H9 (cell line): ENCODE data around the gene SNORC. TPM values are rescaled to one million over a fixed set of nuclear protein-coding genes. Genes with fewer than 3 reads are reported as not detected.
"Not testable (repeated sequence)": the region's sequence is repeated elsewhere in the genome, so short reads cannot be mapped to it uniquely, and the experiment has no call there.

Source experiments
- DNase-seq: peaks from one replicate; pipeline ENCODE4 v3.0.0-alpha.2; 2017
- H2AFZ ChIP-seq: one replicate; pipeline ENCODE4 v1.6.1; 2013; ENCODE audit warnings: mild to moderate bottlenecking, low read length, control low read depth, moderate library complexity
- H2AK5ac ChIP-seq: 2 replicates; pipeline ENCODE4 v1.6.1; 2013; ENCODE audit warnings: low read length, control low read depth, mixed read lengths; ENCODE audit not compliant: insufficient read length
- H2BK120ac ChIP-seq: one replicate; pipeline ENCODE4 v1.6.1; 2013; ENCODE audit warnings: low read depth, mild to moderate bottlenecking, low read length, control low read depth, inconsistent platforms; ENCODE audit not compliant: poor library complexity, severe bottlenecking
- H2BK12ac ChIP-seq: 2 replicates; pipeline ENCODE4 v1.6.1; 2013; ENCODE audit warnings: low read length, control low read depth, mixed read lengths, low read depth; ENCODE audit not compliant: insufficient read length
- H2BK15ac ChIP-seq: 2 replicates; pipeline ENCODE4 v1.6.1; 2013; ENCODE audit warnings: low read depth, low read length, control low read depth
- H2BK20ac ChIP-seq: one replicate; pipeline ENCODE4 v1.6.1; 2013; ENCODE audit warnings: low read depth, mild to moderate bottlenecking, low read length, control low read depth, inconsistent platforms; ENCODE audit not compliant: poor library complexity, severe bottlenecking
- H2BK5ac ChIP-seq: 2 replicates; pipeline ENCODE4 v1.6.1; 2013; ENCODE audit warnings: low read length, control low read depth, mixed read lengths; ENCODE audit not compliant: insufficient read length
- H3K14ac ChIP-seq: 2 replicates; pipeline ENCODE4 v1.6.1; 2013; ENCODE audit warnings: low read length, control low read depth; ENCODE audit not compliant: insufficient read depth
- H3K18ac ChIP-seq: 2 replicates; pipeline ENCODE4 v1.6.1; 2013; ENCODE audit warnings: low read depth, mild to moderate bottlenecking, mixed read lengths, low read length, control low read depth; ENCODE audit not compliant: insufficient read length
- H3K23ac ChIP-seq: 2 replicates; pipeline ENCODE4 v1.6.1; 2013; ENCODE audit warnings: low read length, control low read depth, mixed read lengths, low read depth; ENCODE audit not compliant: insufficient read length
- H3K23me2 ChIP-seq: 2 replicates; pipeline ENCODE4 v1.6.1; 2013; ENCODE audit warnings: low read depth, mild to moderate bottlenecking, mixed read lengths, low read length, control low read depth; ENCODE audit not compliant: insufficient read length, poor library complexity, severe bottlenecking
- H3K27ac ChIP-seq: 2 replicates; pipeline ENCODE4 v1.5.1; 2013; ENCODE audit warnings: low read length, control low read depth, mixed read lengths, low read depth; ENCODE audit not compliant: insufficient read length
- H3K27me3 ChIP-seq: 2 replicates; pipeline ENCODE4 v1.6.1; 2013; ENCODE audit warnings: low read length, control low read depth, inconsistent platforms; ENCODE audit not compliant: insufficient read depth
- H3K4ac ChIP-seq: 2 replicates; pipeline ENCODE4 v1.6.1; 2013; ENCODE audit warnings: low read depth, mild to moderate bottlenecking, control low read depth, inconsistent platforms, low read length, moderate library complexity
- H3K4me1 ChIP-seq: 2 replicates; pipeline ENCODE4 v1.6.1; 2013; ENCODE audit warnings: low read length, control low read depth, inconsistent platforms; ENCODE audit not compliant: insufficient read depth
- H3K4me2 ChIP-seq: 2 replicates; pipeline ENCODE4 v1.6.1; 2013; ENCODE audit warnings: low read length, control low read depth, mixed read lengths; ENCODE audit not compliant: insufficient read length, insufficient read depth
- H3K56ac ChIP-seq: 2 replicates; pipeline ENCODE4 v1.6.1; 2013; ENCODE audit warnings: low read depth, mild to moderate bottlenecking, mixed read lengths, low read length, control low read depth; ENCODE audit not compliant: insufficient read length
- H3K79me1 ChIP-seq: 2 replicates; pipeline ENCODE4 v1.6.1; 2013; ENCODE audit warnings: low read depth, mild to moderate bottlenecking, moderate library complexity, low read length, control low read depth, inconsistent platforms; ENCODE audit not compliant: insufficient read depth, poor library complexity, severe bottlenecking
- H3K79me2 ChIP-seq: 2 replicates; pipeline ENCODE4 v1.6.1; 2013; ENCODE audit warnings: low read length, control low read depth, inconsistent platforms; ENCODE audit not compliant: insufficient read depth
- H3K9ac ChIP-seq: 2 replicates; pipeline ENCODE4 v1.6.1; 2013; ENCODE audit warnings: low read length, control low read depth, mixed read lengths; ENCODE audit not compliant: insufficient read length; ENCODE audit errors: extremely low read depth
- H3K9me3 ChIP-seq: one replicate; pipeline ENCODE4 v1.6.1; 2013; ENCODE audit warnings: low read depth, low read length, inconsistent platforms; ENCODE audit not compliant: control insufficient read depth
- H3T11ph ChIP-seq: one replicate; pipeline ENCODE4 v1.6.1; 2013; ENCODE audit warnings: mild to moderate bottlenecking, low read length, control low read depth, inconsistent platforms
- H4K20me1 ChIP-seq: one replicate; pipeline ENCODE4 v1.6.1; 2013; ENCODE audit not compliant: control insufficient read depth, insufficient read length, insufficient read depth
- H4K5ac ChIP-seq: 2 replicates; pipeline ENCODE4 v1.6.1; 2013; ENCODE audit warnings: low read depth, mild to moderate bottlenecking, mixed read lengths, low read length, control low read depth; ENCODE audit not compliant: insufficient read length
- H4K8ac ChIP-seq: replicated peaks from 2 replicates; pipeline ENCODE4 v1.6.1; 2013; ENCODE audit warnings: low read length, control low read depth, mixed read lengths, low read depth; ENCODE audit not compliant: insufficient read length
- H4K91ac ChIP-seq: 2 replicates; pipeline ENCODE4 v1.6.1; 2013; ENCODE audit warnings: low read depth, mild to moderate bottlenecking, moderate library complexity, mixed read lengths, low read length, control low read depth; ENCODE audit not compliant: insufficient read length
- H3K27ac Mint-ChIP-seq, 3 experiments: 2 replicates in 2 of 3; 3 replicates in 1 of 3; pipeline ENCODE4 v1.8.0; 2020 to 2021; ENCODE audit warnings: mixed read lengths in 3 of 3, mild to moderate bottlenecking in 1 of 3, moderate library complexity in 1 of 3
- H3K27me3 Mint-ChIP-seq: 2 replicates; pipeline ENCODE4 v1.8.0; 2021; ENCODE audit warnings: low read depth, mild to moderate bottlenecking, moderate library complexity, mixed read lengths
- H3K36me3 Mint-ChIP-seq, 3 experiments: 2 replicates in 2 of 3; 3 replicates in 1 of 3; pipeline ENCODE4 v1.8.0; 2020 to 2021; ENCODE audit warnings: low read depth in 3 of 3, mixed read lengths in 3 of 3; ENCODE audit not compliant: insufficient read depth in 1 of 3
- H3K4me1 Mint-ChIP-seq, 2 experiments: 2 replicates each; pipeline ENCODE4 v1.8.0; 2020; ENCODE audit warnings: mixed read lengths in 2 of 2
- H3K4me3 Mint-ChIP-seq, 2 experiments: 2 replicates in 1 of 2; 3 replicates in 1 of 2; pipeline ENCODE4 v1.8.0; 2020 to 2021; ENCODE audit warnings: mild to moderate bottlenecking in 2 of 2, mixed read lengths in 2 of 2, moderate library complexity in 1 of 2
- H3K9me3 Mint-ChIP-seq, 2 experiments: 2 replicates in 1 of 2; 3 replicates in 1 of 2; pipeline ENCODE4 v1.8.0; 2020; ENCODE audit warnings: mild to moderate bottlenecking in 2 of 2, mixed read lengths in 2 of 2, moderate library complexity in 1 of 2
- WGBS: extraction: QIAGEN DNeasy Blood & Tissue Kit; methylation state at CpG from one replicate; pipeline ENCODE4 v1.1.7; 2013; ENCODE audit warnings: missing lambda C conversion rate, low lambda C conversion rate, mixed read lengths; ENCODE audit not compliant: insufficient read length; ENCODE audit errors: extremely low coverage; 5-methylcytosine and 5-hydroxymethylcytosine counted together
- total RNA-seq: library from RNA; stranded (reverse); gene quantifications from 2 replicates; pipeline ENCODE4 v1.2.1, GENCODE V29; 2021

SNORC gene
- total RNA-seq, 1 experiment from 2014 or later: 1.1 TPM

DNA sequence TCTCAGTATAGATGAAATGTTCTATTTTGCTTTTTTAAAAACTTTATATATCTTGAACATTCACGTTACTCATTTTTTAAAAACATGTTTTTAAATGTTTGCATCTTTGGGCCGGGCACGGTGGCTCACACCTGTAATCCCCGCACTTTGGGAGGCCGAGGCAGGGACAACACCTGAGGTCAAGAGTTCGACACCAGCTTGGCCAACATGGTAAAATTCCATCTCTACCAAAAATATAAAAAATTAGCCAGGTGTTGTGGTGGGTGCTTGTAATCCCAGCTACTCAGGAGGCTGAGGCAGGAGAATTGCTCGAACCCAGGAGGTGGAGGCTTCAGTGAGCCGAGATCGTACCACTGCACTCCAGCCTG lies 37.6 kb downstream of the SNORC start:
- not testable (repeated sequence) for H3K27ac Mint-ChIP-seq, H3K79me1 ChIP-seq, H2AK5ac ChIP-seq, H4K91ac ChIP-seq, H3T11ph ChIP-seq, H3K4ac ChIP-seq, H2BK15ac ChIP-seq, DNase-seq, H2AFZ ChIP-seq, H4K20me1 ChIP-seq, H3K56ac ChIP-seq, H2BK12ac ChIP-seq, H3K27me3 ChIP-seq, H4K5ac ChIP-seq, H3K9ac ChIP-seq, H3K79me2 ChIP-seq, H3K4me3 Mint-ChIP-seq, H2BK5ac ChIP-seq, H2BK20ac ChIP-seq, H3K23ac ChIP-seq, H3K14ac ChIP-seq, H3K4me2 ChIP-seq, H3K27ac ChIP-seq, H2BK120ac ChIP-seq, H3K23me2 ChIP-seq, H4K8ac ChIP-seq, H3K4me1 ChIP-seq, H3K4me1 Mint-ChIP-seq, H3K9me3 ChIP-seq, H3K18ac ChIP-seq
- WGBS: no CpG with 5 or more reads among the region's 9 CpGs
- Mint-ChIP-seq H3K36me3 (peaks cover 12 to 15% (median 14%) of the 10 kb centered on the region in 3 experiments; a peak in 6 of 7 replicates), H3K27me3 (peaks cover 17% of the 10 kb centered on the region), H3K9me3 (peaks cover 31 to 41% of the 10 kb centered on the region in 2 experiments)
